Hepatic stellate cell (primary cell): ENCODE data around the gene MUC2.

Source experiments
- DNase-seq: peaks from one replicate; pipeline ENCODE4 v3.0.0; 2011; ENCODE audit warnings: low spot score

MUC2 gene

DNA sequence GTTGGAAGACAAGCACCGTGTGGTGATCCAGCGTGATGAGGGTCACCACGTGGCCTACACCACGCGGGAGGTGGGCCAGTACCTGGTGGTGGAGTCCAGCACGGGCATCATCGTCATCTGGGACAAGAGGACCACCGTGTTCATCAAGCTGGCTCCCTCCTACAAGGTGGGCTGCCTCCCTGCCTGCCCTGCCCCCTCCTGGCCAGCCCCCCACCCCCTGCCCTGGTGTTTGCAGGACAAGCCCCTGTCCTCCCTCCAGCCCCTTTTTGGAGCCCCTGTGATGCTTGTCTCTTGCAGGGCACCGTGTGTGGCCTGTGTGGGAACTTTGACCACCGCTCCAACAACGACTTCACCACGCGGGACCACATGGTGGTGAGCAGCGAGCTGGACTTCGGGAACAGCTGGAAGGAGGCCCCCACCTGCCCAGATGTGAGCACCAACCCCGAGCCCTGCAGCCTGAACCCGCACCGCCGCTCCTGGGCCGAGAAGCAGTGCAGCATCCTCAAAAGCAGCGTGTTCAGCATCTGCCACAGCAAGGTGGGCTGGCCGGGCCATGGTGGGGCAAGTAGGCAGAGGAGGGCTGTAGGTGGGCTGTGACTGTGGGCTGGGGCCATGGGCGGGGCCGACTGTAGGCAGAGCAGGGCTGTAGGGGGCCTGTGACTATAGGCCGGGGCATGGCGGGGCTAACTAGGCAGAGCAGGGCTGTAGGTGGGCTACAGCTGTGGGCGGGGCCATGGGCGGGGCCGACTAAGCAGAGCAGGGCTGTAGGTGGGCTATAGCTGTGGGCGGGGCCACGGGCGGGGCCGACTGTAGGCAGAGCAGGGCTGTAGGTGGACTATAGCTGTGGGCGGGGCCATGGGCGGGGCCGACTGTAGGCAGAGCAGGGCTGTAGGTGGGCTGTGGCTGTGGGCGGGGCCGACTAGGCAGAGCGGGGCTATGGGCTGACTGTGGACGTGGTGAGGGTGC, 13.6 kb downstream of the MUC2 start:
- no peak for DNase-seq

DNA sequence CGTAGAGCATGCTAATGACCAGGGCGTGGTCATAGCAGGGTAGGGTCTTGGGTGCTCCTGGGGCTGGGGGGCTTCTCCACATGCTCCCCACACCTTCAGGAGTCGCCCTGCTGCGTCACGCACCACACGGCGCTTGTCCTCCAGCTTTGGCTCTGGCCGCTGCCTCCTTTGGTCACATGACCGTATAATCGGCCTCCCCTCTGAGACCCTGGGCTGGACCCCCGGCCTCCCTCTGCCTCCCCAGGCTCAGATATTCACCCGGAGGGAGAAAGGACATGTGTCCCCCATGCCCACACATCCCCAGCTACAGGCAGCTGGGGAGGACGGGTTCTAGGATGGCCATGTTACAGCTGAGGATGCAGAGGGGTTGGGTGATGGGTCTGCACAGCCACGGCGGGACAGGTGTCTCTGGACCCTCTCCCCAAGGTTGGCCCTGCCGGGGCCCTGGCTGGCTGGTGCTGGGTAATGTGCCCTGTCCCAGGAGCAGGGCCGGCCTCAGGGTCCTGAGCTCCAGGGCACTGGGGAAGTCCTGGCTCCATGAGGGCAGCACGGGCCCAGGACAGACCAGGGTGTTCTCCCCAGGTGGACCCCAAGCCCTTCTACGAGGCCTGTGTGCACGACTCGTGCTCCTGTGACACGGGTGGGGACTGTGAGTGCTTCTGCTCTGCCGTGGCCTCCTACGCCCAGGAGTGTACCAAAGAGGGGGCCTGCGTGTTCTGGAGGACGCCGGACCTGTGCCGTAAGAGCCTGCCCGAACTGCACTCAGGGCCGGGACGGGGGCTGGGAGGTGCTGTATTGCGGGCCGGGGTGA, 14.5 kb downstream of the MUC2 start:
- DNase-seq: no peak

DNA sequence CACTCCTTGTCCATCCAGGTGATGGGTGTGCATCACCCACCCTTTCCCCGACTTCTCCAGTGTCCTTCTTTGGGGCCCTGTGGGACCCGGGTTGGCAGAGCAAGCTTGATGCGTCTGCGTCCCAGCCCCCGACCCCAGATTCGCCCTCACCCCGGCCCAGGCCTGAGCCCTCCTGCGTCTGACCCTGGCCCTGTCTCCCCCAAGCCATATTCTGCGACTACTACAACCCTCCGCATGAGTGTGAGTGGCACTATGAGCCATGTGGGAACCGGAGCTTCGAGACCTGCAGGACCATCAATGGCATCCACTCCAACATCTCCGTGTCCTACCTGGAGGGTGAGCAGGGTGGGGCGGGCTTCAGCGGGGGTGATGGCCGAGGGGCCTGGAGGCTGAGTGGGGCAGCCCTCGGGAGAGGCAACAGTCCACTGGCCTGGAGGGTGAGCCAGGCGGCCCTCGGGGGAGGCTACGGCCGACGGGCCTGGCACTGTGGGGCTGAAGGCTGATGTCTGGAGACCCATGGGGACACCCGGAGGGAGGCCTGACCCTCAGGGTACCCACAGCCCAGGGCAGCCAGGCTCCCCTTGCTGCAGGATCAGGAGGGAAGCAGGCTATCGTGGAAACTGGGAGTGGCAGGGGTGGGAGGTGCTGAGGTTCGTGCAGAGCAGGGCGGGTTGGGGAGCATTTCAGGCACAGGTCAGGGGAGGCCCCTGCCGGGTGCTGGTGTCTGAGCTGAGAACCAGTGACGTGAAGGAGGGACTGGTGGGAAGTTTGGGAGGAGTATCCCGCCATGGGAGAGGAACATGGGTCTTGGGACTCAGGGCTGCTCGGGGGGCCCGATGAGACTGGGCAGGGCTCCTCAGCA, 15.3 kb downstream of the MUC2 start:
- no peak for DNase-seq

DNA sequence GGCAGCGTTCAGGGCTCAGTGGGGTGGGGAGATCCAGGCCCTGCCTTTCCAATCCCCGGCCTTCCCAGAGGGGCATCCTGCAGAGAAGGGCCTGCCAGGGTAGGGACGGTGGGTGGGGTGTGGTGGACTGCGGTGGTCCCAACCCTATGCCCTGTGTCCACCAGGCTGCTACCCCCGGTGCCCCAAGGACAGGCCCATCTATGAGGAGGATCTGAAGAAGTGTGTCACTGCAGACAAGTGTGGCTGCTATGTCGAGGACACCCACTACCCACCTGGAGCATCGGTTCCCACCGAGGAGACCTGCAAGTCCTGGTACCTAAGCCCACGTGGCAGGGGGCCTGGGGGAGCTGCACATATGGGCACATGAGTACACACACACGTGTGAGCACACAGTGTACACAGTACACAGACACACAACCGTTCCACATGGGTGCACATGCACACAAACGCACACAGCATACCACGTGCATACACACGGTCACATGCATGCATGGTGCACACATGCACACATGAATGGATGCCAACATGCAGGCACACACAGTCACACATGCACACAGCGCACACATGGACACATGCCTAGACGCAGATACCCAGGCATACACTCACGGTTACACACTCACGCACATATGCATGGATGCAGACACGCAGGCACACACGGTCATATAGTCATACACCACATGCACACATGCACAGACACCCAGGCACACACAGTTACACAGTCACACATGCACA, 16.1 kb downstream of the MUC2 start:
- DNase-seq: no peak

- no peak for DNase-seq
Measured at GRCh38 chr11:1091332-1092083, 16.8 kb downstream of the MUC2 start.

DNA sequence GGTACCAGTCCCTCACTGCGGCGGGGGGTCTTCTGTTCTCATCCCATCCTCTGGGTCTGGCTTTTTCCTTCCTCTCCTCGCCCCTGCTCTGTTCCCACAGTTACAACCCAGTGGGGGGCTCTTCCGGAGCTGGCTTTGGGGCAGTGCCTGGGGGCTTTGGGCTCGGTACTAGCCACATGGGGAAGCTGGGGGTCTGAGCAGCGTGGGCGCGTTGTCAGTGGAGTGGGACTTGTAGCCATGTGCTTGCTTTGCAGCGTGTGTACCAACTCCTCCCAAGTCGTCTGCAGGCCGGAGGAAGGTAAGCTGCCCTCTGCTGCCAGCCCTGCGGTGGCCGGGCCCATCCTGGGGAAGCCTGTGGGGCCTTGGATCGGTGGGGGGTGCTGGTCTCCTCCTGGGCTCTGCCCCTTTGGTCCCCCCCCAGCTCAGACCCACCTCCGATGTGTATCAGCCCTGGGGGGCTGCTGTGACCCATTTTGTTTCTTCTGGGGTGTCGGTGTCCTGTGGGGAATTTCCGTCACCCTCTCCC, 17.5 kb downstream of the MUC2 start:
- no peak for DNase-seq

DNA sequence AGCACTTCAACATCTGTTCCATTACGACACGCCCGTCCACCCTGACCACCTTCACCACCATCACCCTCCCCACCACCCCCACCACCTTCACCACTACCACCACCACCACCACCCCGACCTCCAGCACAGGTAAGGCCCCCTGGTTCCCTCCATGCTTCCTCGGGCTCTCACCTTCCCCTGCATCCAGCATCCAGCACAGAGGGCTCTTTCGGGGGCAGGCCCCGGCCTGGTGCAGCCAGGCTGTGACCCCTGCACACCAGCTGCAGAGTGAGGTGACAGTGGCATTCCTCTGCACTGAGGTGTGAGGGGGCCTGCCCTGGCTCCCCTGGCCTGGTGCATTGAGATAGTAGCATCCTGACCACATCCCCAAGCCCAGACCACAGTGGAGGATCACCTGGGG, 18.2 kb downstream of the MUC2 start:
- DNase-seq: no peak

- DNase-seq: no peak
Measured at GRCh38 chr11:1099519-1100355, 25.1 kb downstream of the MUC2 start.

- DNase-seq: no peak
Measured at GRCh38 chr11:1100417-1101245, 26.0 kb downstream of the MUC2 start.

- no peak for DNase-seq
Measured at GRCh38 chr11:1101318-1102089, 26.8 kb downstream of the MUC2 start.

DNA sequence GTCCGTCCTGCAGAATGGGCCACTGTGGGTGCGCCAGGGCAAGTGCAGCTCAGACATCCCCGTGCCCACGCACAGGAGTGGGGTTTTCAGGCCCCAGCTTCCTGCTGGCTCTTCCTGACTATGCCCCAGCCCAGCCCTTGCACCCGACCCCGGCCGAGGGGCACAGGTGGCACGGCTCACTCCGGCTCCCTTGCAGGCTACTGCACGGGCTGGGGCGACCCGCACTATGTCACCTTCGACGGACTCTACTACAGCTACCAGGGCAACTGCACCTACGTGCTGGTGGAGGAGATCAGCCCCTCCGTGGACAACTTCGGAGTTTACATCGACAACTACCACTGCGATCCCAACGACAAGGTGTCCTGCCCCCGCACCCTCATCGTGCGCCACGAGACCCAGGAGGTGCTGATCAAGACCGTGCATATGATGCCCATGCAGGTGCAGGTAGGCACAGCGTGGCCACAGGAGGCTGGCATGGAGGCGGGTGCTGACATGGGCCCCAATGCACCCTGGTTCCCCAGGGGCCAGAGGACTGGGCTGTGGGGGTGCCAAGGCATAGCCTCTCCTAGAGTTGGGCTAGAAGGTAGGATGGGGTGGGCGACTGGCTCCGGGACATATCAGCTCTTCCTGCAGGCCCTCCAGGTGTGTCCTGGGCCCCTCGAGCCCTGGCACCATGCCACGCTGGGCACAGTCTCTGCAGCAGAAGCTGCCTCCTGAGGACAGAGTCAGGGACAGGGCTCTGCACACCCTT, 27.7 kb downstream of the MUC2 start:
- DNase-seq: no peak

DNA sequence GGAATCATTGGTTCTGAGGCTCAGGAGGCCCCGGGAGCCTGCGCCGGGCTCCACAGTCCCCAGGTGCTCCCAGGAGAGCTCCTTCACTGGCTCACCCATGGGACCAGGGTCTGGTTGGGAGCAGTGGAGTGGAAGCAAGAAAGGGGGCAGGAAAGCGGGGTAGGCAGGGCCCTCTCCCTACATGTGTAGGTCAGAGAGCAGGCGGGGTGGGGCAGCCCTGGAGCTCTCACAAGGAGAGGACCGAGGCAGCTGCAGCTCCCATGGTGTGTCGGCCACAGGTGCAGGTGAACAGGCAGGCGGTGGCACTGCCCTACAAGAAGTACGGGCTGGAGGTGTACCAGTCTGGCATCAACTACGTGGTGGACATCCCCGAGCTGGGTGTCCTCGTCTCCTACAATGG, 28.3 kb downstream of the MUC2 start:
- DNase-seq: no peak

- DNase-seq: no peak
Measured at GRCh38 chr11:1103401-1104360, 29.0 kb downstream of the MUC2 start.

DNA sequence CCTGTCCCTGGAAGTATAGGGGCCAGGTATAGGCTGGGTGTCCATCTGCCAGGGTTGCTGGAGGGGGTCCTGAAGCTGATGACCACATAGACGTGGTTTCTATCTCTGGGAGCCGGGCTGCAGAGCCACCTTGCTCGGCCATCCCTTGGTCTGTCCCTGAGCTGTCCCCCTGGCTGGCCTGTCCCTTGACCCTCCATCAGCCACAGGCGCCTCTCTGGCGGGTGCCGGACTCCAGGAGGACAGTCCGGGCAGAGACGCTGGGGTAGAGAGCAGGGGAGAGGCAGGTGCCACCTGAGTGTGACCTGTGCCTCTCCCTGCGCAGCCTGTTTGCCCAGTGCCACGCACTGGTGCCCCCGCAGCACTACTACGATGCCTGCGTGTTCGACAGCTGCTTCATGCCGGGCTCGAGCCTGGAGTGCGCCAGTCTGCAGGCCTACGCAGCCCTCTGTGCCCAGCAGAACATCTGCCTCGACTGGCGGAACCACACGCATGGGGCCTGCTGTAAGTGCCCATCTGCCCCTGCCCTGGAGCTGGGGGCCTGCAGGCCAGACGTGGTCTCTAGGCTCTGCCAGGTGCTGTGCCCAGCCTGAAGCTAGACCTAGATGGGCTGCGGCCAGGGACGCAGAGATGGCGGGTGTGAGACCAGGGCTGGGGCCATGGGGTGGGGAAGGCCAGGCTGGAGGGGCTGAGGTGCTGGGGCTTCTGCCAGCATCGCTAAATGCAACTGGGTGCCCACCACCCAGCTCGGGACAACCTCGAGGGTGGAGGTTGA, 29.9 kb downstream of the MUC2 start:
- no peak for DNase-seq

- no peak for DNase-seq
Measured at GRCh38 chr11:1105183-1105565, 30.5 kb downstream of the MUC2 start.
